IMR-90 (cell line): ENCODE results near the gene NTPCR. TPM values are rescaled to one million over a fixed set of nuclear protein-coding genes. Genes with fewer than 3 reads are reported as not detected.

Experiments used
- ATAC-seq: fragments of 200-7000 bp; cut with Tn5 transposase; 2 replicates; pipeline ENCODE4 v1.9.1; 2020; ENCODE audit warnings: low read depth, mild to moderate bottlenecking, moderate library complexity
- BruUV-seq: library from RNA; stranded (reverse); fragments of 400-500 nt; replicated peaks from 2 replicates; lab custom pipeline; 2021; lab: Mats Ljungman, UMichigan
- CTCF ChIA-PET: fragments of 300-600 bp; formaldehyde crosslinking; extraction: SDS; loops from one replicate; lab custom pipeline; 2021; ENCODE audit warnings: antibody characterized with exemption; lab: Yijun Ruan, JAX
- POLR2A ChIA-PET: fragments of 300-600 bp; sonication (Branson Sonifier 250); formaldehyde crosslinking; loops from one replicate; lab custom pipeline; 2022; ENCODE audit warnings: antibody characterized with exemption; ENCODE audit not compliant: unreplicated experiment; lab: Charles Lee
- DNase-seq: peaks from one replicate; pipeline ENCODE4 v3.0.0; 2013
- H2AFZ ChIP-seq: replicated peaks from 2 replicates; pipeline ENCODE3; 2013; ENCODE audit warnings: low read length, mild to moderate bottlenecking; ENCODE audit not compliant: poor library complexity
- H2AK5ac ChIP-seq: 2 replicates; pipeline ENCODE4 v1.6.1; 2013; ENCODE audit warnings: low read depth, low read length, inconsistent platforms
- H2AK9ac ChIP-seq: replicated peaks from 2 replicates; pipeline ENCODE3; 2013; ENCODE audit warnings: mild to moderate bottlenecking, low read depth, low read length, moderate library complexity; ENCODE audit not compliant: poor library complexity
- H2BK120ac ChIP-seq: 2 replicates; pipeline ENCODE4 v1.6.1; 2013; ENCODE audit warnings: low read depth, low read length, inconsistent platforms
- H2BK15ac ChIP-seq: 3 replicates; pipeline ENCODE4 v1.6.1; 2013; ENCODE audit warnings: low read depth, low read length, inconsistent platforms
- H2BK20ac ChIP-seq: 2 replicates; pipeline ENCODE4 v1.6.1; 2013; ENCODE audit warnings: low read depth, mild to moderate bottlenecking, inconsistent platforms, low read length, moderate library complexity
- H2BK5ac ChIP-seq: 2 replicates; pipeline ENCODE4 v1.6.1; 2013; ENCODE audit warnings: mild to moderate bottlenecking, low read depth, low read length, inconsistent platforms; ENCODE audit not compliant: poor library complexity, severe bottlenecking
- H3K14ac ChIP-seq: replicated peaks from 2 replicates; pipeline ENCODE4 v1.6.1; 2013; ENCODE audit warnings: low read depth, low read length, inconsistent platforms
- H3K18ac ChIP-seq: 2 replicates; pipeline ENCODE4 v1.6.1; 2013; ENCODE audit warnings: low read depth, low read length, control low read depth
- H3K23ac ChIP-seq: 2 replicates; pipeline ENCODE4 v1.6.1; 2013; ENCODE audit warnings: low read depth, low read length, inconsistent platforms
- H3K27ac ChIP-seq: 2 replicates; pipeline ENCODE4 v1.5.1; 2013; ENCODE audit warnings: mild to moderate bottlenecking, control low read depth, low read length; ENCODE audit not compliant: insufficient read depth
- H3K27me3 ChIP-seq: 2 replicates; pipeline ENCODE4 v1.6.1; 2013; ENCODE audit warnings: low read length; ENCODE audit not compliant: control insufficient read depth, insufficient read depth
- H3K36me3 ChIP-seq: 2 replicates; pipeline ENCODE4 v1.6.1; 2013; ENCODE audit warnings: low read length, mixed read lengths; ENCODE audit not compliant: control insufficient read depth, insufficient read depth
- H3K4ac ChIP-seq: 2 replicates; pipeline ENCODE4 v1.6.1; 2013; ENCODE audit warnings: low read depth, low read length, inconsistent platforms
- H3K4me1 ChIP-seq: 2 replicates; pipeline ENCODE4 v1.6.1; 2013; ENCODE audit warnings: low read length, mixed read lengths; ENCODE audit not compliant: control insufficient read depth, insufficient read depth
- H3K4me2 ChIP-seq: 2 replicates; pipeline ENCODE4 v1.6.1; 2013; ENCODE audit warnings: low read depth, mild to moderate bottlenecking, control low read depth, low read length, moderate library complexity
- H3K4me3 ChIP-seq: 2 replicates; pipeline ENCODE4 v1.5.1; 2013; ENCODE audit warnings: low read depth, mild to moderate bottlenecking, control low read depth, low read length, moderate library complexity; ENCODE audit not compliant: insufficient read depth
- H3K56ac ChIP-seq: 2 replicates; pipeline ENCODE4 v1.6.1; 2013; ENCODE audit warnings: low read length, inconsistent platforms; ENCODE audit not compliant: insufficient read depth; ENCODE audit errors: extremely low read depth
- H3K79me1 ChIP-seq, 2 experiments: 2 replicates each; pipeline ENCODE4 v1.6.1; 2013; ENCODE audit warnings: low read length in 2 of 2, inconsistent platforms in 1 of 2, low read depth in 1 of 2
- H3K9ac ChIP-seq: 2 replicates; pipeline ENCODE4 v1.6.1; 2013; ENCODE audit warnings: low read depth, low read length, control low read depth
- H3K9me1 ChIP-seq: 2 replicates; pipeline ENCODE4 v1.6.1; 2013; ENCODE audit warnings: low read length, inconsistent platforms; ENCODE audit not compliant: insufficient read depth
- H3K9me3 ChIP-seq: 2 replicates; pipeline ENCODE4 v1.6.1; 2013; ENCODE audit warnings: low read length; ENCODE audit not compliant: control insufficient read depth, insufficient read depth
- H4K20me1 ChIP-seq: 2 replicates; pipeline ENCODE4 v1.6.1; 2013; ENCODE audit warnings: low read length, inconsistent platforms; ENCODE audit not compliant: insufficient read depth
- H4K5ac ChIP-seq: 2 replicates; pipeline ENCODE4 v1.6.1; 2013; ENCODE audit warnings: mild to moderate bottlenecking, low read depth, low read length, control low read depth
- H4K8ac ChIP-seq, 2 experiments: 2 replicates each; pipeline ENCODE4 v1.6.1; 2013; ENCODE audit warnings: low read depth in 2 of 2, low read length in 2 of 2, control low read depth in 1 of 2, inconsistent platforms in 1 of 2
- H4K91ac ChIP-seq: 2 replicates; pipeline ENCODE4 v1.6.1; 2013; ENCODE audit warnings: low read depth, low read length, inconsistent platforms; ENCODE audit not compliant: insufficient read depth
- BHLHE40 ChIP-seq: fragments of 150-350 bp; IDR thresholded peaks from 2 replicates; pipeline ENCODE4 v1.6.1; 2016; ENCODE audit warnings: mild to moderate bottlenecking, low read depth, low read length
- CEBPB ChIP-seq: IDR thresholded peaks from 2 replicates; pipeline ENCODE4 v1.6.1; 2012; ENCODE audit warnings: low read depth, low read length, improper control_type of control experiment
- CHD1 ChIP-seq: IDR thresholded peaks from 2 replicates; pipeline ENCODE4 v1.6.1; 2012; ENCODE audit warnings: low read depth, low read length, improper control_type of control experiment
- FOS ChIP-seq: fragments of 150-350 bp; IDR thresholded peaks from 2 replicates; pipeline ENCODE4 v1.6.1; 2016; ENCODE audit warnings: low read depth, low read length
- MAFK ChIP-seq: IDR thresholded peaks from 2 replicates; pipeline ENCODE4 v1.6.1; 2012; ENCODE audit warnings: low read depth, low read length, improper control_type of control experiment
- MAZ ChIP-seq: IDR thresholded peaks from 2 replicates; pipeline ENCODE4 v1.6.1; 2012; ENCODE audit warnings: low read depth, mild to moderate bottlenecking, low read length, improper control_type of control experiment, moderate library complexity, borderline replicate concordance
- MXI1 ChIP-seq: IDR thresholded peaks from 2 replicates; pipeline ENCODE4 v1.6.1; 2012; ENCODE audit warnings: low read depth, mild to moderate bottlenecking, low read length, moderate library complexity, borderline replicate concordance
- NFE2L2 ChIP-seq: fragments of 150-350 bp; IDR thresholded peaks from 2 replicates; pipeline ENCODE4 v1.6.1; 2016; ENCODE audit warnings: low read depth, mild to moderate bottlenecking, low read length
- RAD21 ChIP-seq: IDR thresholded peaks from 2 replicates; pipeline ENCODE4 v1.6.1; 2012; ENCODE audit warnings: low read length, improper control_type of control experiment
- RCOR1 ChIP-seq: IDR thresholded peaks from 2 replicates; pipeline ENCODE4 v1.6.1; 2012; ENCODE audit warnings: mild to moderate bottlenecking, low read length, improper control_type of control experiment; ENCODE audit not compliant: insufficient replicate concordance
- RFX5 ChIP-seq: IDR thresholded peaks from 2 replicates; pipeline ENCODE4 v1.8.0; 2012; ENCODE audit warnings: low read depth, mild to moderate bottlenecking, low read length, moderate library complexity
- SMC3 ChIP-seq: fragments of 150-350 bp; IDR thresholded peaks from 2 replicates; pipeline ENCODE4 v1.6.1; 2016; ENCODE audit warnings: low read depth, mild to moderate bottlenecking, antibody characterized with exemption, low read length, moderate library complexity
- WGBS, 2 experiments: methylation state at CpG; one replicate each; pipeline versions ENCODE4 v1.1.5 to v1.1.7; 2013; ENCODE audit warnings: missing lambda C conversion rate in 2 of 2; ENCODE audit not compliant: insufficient read length in 1 of 2; ENCODE audit errors: extremely low coverage in 2 of 2; 5-methylcytosine and 5-hydroxymethylcytosine counted together
- dilution Hi-C: fragments of 300-500 bp; cut with HindIII; formaldehyde crosslinking; loops from one replicate; pipeline ENCODE4 v1.14.3; 2018; ENCODE audit warnings: low sequenced_read_pairs; ENCODE audit not compliant: unreplicated experiment
- in situ Hi-C: fragments of 300-500 bp; cut with MboI; formaldehyde crosslinking; loops from 3 replicates; pipeline ENCODE4 v1.14.3; 2019; ENCODE audit warnings: low sequenced_read_pairs, inconsistent platforms, mixed read lengths
- intact Hi-C: fragments of 100-400 bp; cut with micrococcal nuclease; formaldehyde crosslinking; loops from 2 replicates; pipeline ENCODE4 v1.10.0; 2022
- polyA plus RNA-seq, 3 experiments: library from polyadenylated mRNA; depleted of rRNA; stranded (reverse); fragments of >200 nt; gene quantifications; 2 replicates each; pipeline ENCODE4 v1.2.3, GENCODE V29; 2012; ENCODE audit warnings: low replicate concordance in 1 of 3
- total RNA-seq: library from RNA; depleted of rRNA; stranded (reverse); fragments of >200 nt; gene quantifications from 2 replicates; pipeline ENCODE4 v1.2.3, GENCODE V29; 2012

NTPCR gene
- total and polyA plus RNA-seq, 2 of the 4 experiments (the other 2 are of a cell fraction): 13.3 to 16.5 TPM

- no peak overlapping the region for H2BK120ac ChIP-seq
- no peaks in the 10 kb centered on the region for H4K20me1 ChIP-seq
- H3K4me2 ChIP-seq: no peak overlapping the region
- H2AK5ac ChIP-seq: no peak overlapping the region
- peaks cover 3% of the 10 kb centered on the region; the same call in 1 of the 2 replicates for H3K9me1 ChIP-seq
- H4K5ac ChIP-seq: no peak overlapping the region
- TF ChIP-seq CHD1: no peak
- TF ChIP-seq SMC3: no peak
- TF ChIP-seq CEBPB: no peak
- TF ChIP-seq FOS: no peak
- no peak for TF ChIP-seq NFE2L2
- no peak for TF ChIP-seq RAD21
- TF ChIP-seq MXI1: no peak
- no peak for TF ChIP-seq MAFK
- no peak for TF ChIP-seq BHLHE40
- no peak for TF ChIP-seq RFX5
- TF ChIP-seq MAZ: no peak
- no peak for TF ChIP-seq RCOR1
- H2AFZ ChIP-seq: no peak overlapping the region
- H3K4me3 ChIP-seq: no peak overlapping the region
- no peak overlapping the region for H3K18ac ChIP-seq
- BruUV-seq: no TSS peak
- H2BK15ac ChIP-seq: no peak overlapping the region
- no peak overlapping the region for H4K8ac ChIP-seq
- no peak overlapping the region for H3K9ac ChIP-seq
- ATAC-seq (no peak), DNase-seq (no peak)
- peaks cover 24% of the 10 kb centered on the region for H3K36me3 ChIP-seq
- H3K27me3 ChIP-seq: no peaks in the 10 kb centered on the region
- WGBS, 2 experiments: 81% methylated on average over 3 of the region's 15 CpGs; no CpG with 5 or more reads in 1 of the 2 experiments
- H3K14ac ChIP-seq: no peak overlapping the region
- CTCF ChIA-PET: no interaction called here
- POLR2A ChIA-PET: no interaction called here
- in situ Hi-C loops (no loop called here), intact Hi-C loops (no loop called here), dilution Hi-C loops (no loop called here)
- H3K56ac ChIP-seq: no peak overlapping the region
- H3K4me1 ChIP-seq: no peaks in the 10 kb centered on the region
- peaks cover 6% of the 10 kb centered on the region; the same call in 1 of the 2 replicates for H3K9me3 ChIP-seq
- H2BK20ac ChIP-seq: no peak overlapping the region
- no peaks in the 10 kb centered on the region for H3K79me1 ChIP-seq
- H2BK5ac ChIP-seq: no peak overlapping the region
- H3K27ac ChIP-seq: no peak overlapping the region
- H3K4ac ChIP-seq: no peak overlapping the region
- H2AK9ac ChIP-seq: no peak overlapping the region
- H4K91ac ChIP-seq: no peak overlapping the region
- no peak overlapping the region for H3K23ac ChIP-seq
Observed at GRCh38 chr1:232998138-232998537, 47.7 kb downstream of the NTPCR start.
